ENCODE results near the gene SMPDL3A. TPM values are rescaled to one million over a fixed set of nuclear protein-coding genes. Genes with fewer than 3 reads are reported as not detected.

SMPDL3A gene
- total and polyA plus RNA-seq, 8 donors: 7.4 to 19.8 (median 10.6) TPM

GRCh38 chr6:122825163-122825562 lies 36.1 kb downstream of the SMPDL3A start:
- H3K27me3 ChIP-seq: no peaks in the 10 kb centered on the region
- WGBS, 2 donors: 65 to 75% methylated on average over 5 of the region's 5 CpGs
- no peak for DNase-seq
- no peak for TF ChIP-seq CTCF (IDR thresholded peaks at IDR 0.05)
- no peaks in the 10 kb centered on the region for H3K36me3 ChIP-seq
- intact Hi-C loops (cut with DNase I): no loop called here
- H3K4me3 ChIP-seq: no peak overlapping the region
- H3K9me3 ChIP-seq: no peaks in the 10 kb centered on the region
- no peak for FAIRE-seq
- H3K27ac ChIP-seq: no peak overlapping the region
- ATAC-seq: no peak
- no peaks in the 10 kb centered on the region for H3K4me1 ChIP-seq

- ATAC-seq (no peak), DNase-seq (no peak), FAIRE-seq (no peak)
- H3K36me3 ChIP-seq: no peaks in the 10 kb centered on the region
- intact Hi-C loops (cut with DNase I): no loop called here
- no peak overlapping the region for H3K4me3 ChIP-seq
- no peaks in the 10 kb centered on the region for H3K27me3 ChIP-seq
- H3K4me1 ChIP-seq: no peaks in the 10 kb centered on the region
- no peak for TF ChIP-seq CTCF (IDR thresholded peaks at IDR 0.05)
- no peaks in the 10 kb centered on the region for H3K9me3 ChIP-seq
- 89 to 91% methylated on average over 1 of the region's 1 CpG for WGBS, 2 donors
- H3K27ac ChIP-seq: no peak overlapping the region
Measured at GRCh38 chr6:122829456-122829855, 40.4 kb downstream of the SMPDL3A start.

- intact Hi-C loops (cut with DNase I): loop anchor here in 1 of 3 donors (10.0 kb wide), 1 partner anchor 97 kb away; no protein-coding TSS in a partner anchor
- DNase-seq: no peak
- H3K4me3 ChIP-seq: no peak overlapping the region
- 81 to 88% methylated on average over 1 of the region's 1 CpG for WGBS, 2 donors
- no peak overlapping the region for H3K27ac ChIP-seq
- no peaks in the 10 kb centered on the region for H3K36me3 ChIP-seq
- no peak for ATAC-seq
- FAIRE-seq: no peak
- no peaks in the 10 kb centered on the region for H3K9me3 ChIP-seq
- H3K4me1 ChIP-seq: no peaks in the 10 kb centered on the region
- H3K27me3 ChIP-seq: no peaks in the 10 kb centered on the region
- no peak for TF ChIP-seq CTCF (IDR thresholded peaks at IDR 0.05)
Measured at GRCh38 chr6:122831511-122831910, 42.5 kb downstream of the SMPDL3A start.

- Histone ChIP-seq H3K9me3 (no peaks in the 10 kb centered on the region), H3K4me3 (no peak overlapping the region), H3K27me3 (no peaks in the 10 kb centered on the region), H3K4me1 (no peaks in the 10 kb centered on the region), H3K27ac (no peak overlapping the region), H3K36me3 (no peaks in the 10 kb centered on the region)
- ATAC-seq (no peak), FAIRE-seq (no peak), DNase-seq (no peak)
- WGBS, 2 donors: 75 to 85% methylated on average over 3 of the region's 3 CpGs
- intact Hi-C loops (cut with DNase I): loop anchor here in 1 of 3 donors (10.0 kb wide), 1 partner anchor 98 kb away; no protein-coding TSS in a partner anchor
- TF ChIP-seq CTCF (IDR thresholded peaks at IDR 0.05): no peak
Measured at GRCh38 chr6:122832459-122832858, 43.4 kb downstream of the SMPDL3A start.

GRCh38 chr6:122833021-122833491 lies 44.0 kb downstream of the SMPDL3A start:
- Histone ChIP-seq H3K4me3 (no peak overlapping the region), H3K27me3 (no peaks in the 10 kb centered on the region), H3K36me3 (no peaks in the 10 kb centered on the region), H3K27ac (no peak overlapping the region), H3K4me1 (no peaks in the 10 kb centered on the region), H3K9me3 (no peaks in the 10 kb centered on the region)
- FAIRE-seq: no peak
- TF ChIP-seq CTCF (IDR thresholded peaks at IDR 0.05): no peak
- DNase-seq: no peak
- WGBS, 2 donors: 91 to 94% methylated on average over 7 of the region's 7 CpGs
- intact Hi-C loops (cut with DNase I): loop anchor here in 1 of 3 donors (10.0 kb wide), 1 partner anchor 98 kb away; no protein-coding TSS in a partner anchor
- no peak for ATAC-seq

Data from pancreas (tissue), 10 donors.